ENCODE data around the gene YIPF6. TPM values are rescaled to one million over a fixed set of nuclear protein-coding genes. Genes with fewer than 3 reads are reported as not detected.
"Not testable (repeated sequence)": the region's sequence is repeated elsewhere in the genome, so short reads cannot be mapped to it uniquely, and the experiment has no call there.

The YIPF6 gene
- polyA plus RNA-seq (ENCODE audit: insufficient read length in 3 of 3) = 10 to 100 TPM; 40.0 to 52.8 (median 42.5) TPM
- long read RNA-seq, donor 1, full-length matches to known transcripts = 14 of 22 reads
- long read RNA-seq, donor 1, partial matches to known transcripts = 8 of 22 reads
- long read RNA-seq, donor 1, other reads (novel, unspliced or antisense) = 0 of 22 reads
- long read RNA-seq, donor 2, full-length matches to known transcripts = 21 of 30 reads
- long read RNA-seq, donor 2, partial matches to known transcripts = 9 of 30 reads
- long read RNA-seq, donor 2, other reads (novel, unspliced or antisense) = 0 of 30 reads
- long read RNA-seq, donor 3, full-length matches to known transcripts = 13 of 13 reads
- long read RNA-seq, donor 3, partial matches to known transcripts = 0 of 13 reads
- long read RNA-seq, donor 3, other reads (novel, unspliced or antisense) = 0 of 13 reads
- long read RNA-seq, donor 4, full-length matches to known transcripts = 11 of 17 reads
- long read RNA-seq, donor 4, partial matches to known transcripts = 6 of 17 reads
- long read RNA-seq, donor 4, other reads (novel, unspliced or antisense) = 0 of 17 reads
- long read RNA-seq, donor 5, full-length matches to known transcripts = 12 of 12 reads
- long read RNA-seq, donor 5, partial matches to known transcripts = 0 of 12 reads
- long read RNA-seq, donor 5, other reads (novel, unspliced or antisense) = 0 of 12 reads
- long read RNA-seq, donor 6, full-length matches to known transcripts = 21 of 26 reads
- long read RNA-seq, donor 6, partial matches to known transcripts = 5 of 26 reads
- long read RNA-seq, donor 6, other reads (novel, unspliced or antisense) = 0 of 26 reads
- long read RNA-seq, donor 7, full-length matches to known transcripts = 23 of 32 reads
- long read RNA-seq, donor 7, partial matches to known transcripts = 9 of 32 reads
- long read RNA-seq, donor 7, other reads (novel, unspliced or antisense) = 0 of 32 reads
- long read RNA-seq, donor 8, full-length matches to known transcripts = 2 of 9 reads
- long read RNA-seq, donor 8, partial matches to known transcripts = 7 of 9 reads
- long read RNA-seq, donor 8, other reads (novel, unspliced or antisense) = 0 of 9 reads
- long read RNA-seq, donor 9, full-length matches to known transcripts = 22 of 27 reads
- long read RNA-seq, donor 9, partial matches to known transcripts = 5 of 27 reads
- long read RNA-seq, donor 9, other reads (novel, unspliced or antisense) = 0 of 27 reads
- long read RNA-seq, donor 10, full-length matches to known transcripts = 18 of 26 reads
- long read RNA-seq, donor 10, partial matches to known transcripts = 8 of 26 reads
- long read RNA-seq, donor 10, other reads (novel, unspliced or antisense) = 0 of 26 reads
- long read RNA-seq, donor 11, full-length matches to known transcripts = 8 of 8 reads
- long read RNA-seq, donor 11, partial matches to known transcripts = 0 of 8 reads
- long read RNA-seq, donor 11, other reads (novel, unspliced or antisense) = 0 of 8 reads
- long read RNA-seq, donor 12, full-length matches to known transcripts = 20 of 28 reads
- long read RNA-seq, donor 12, partial matches to known transcripts = 8 of 28 reads
- long read RNA-seq, donor 12, other reads (novel, unspliced or antisense) = 0 of 28 reads
- long read RNA-seq, donor 13, full-length matches to known transcripts = 9 of 16 reads
- long read RNA-seq, donor 13, partial matches to known transcripts = 7 of 16 reads
- long read RNA-seq, donor 13, other reads (novel, unspliced or antisense) = 0 of 16 reads
- long read RNA-seq, donor 14, full-length matches to known transcripts = 32 of 32 reads
- long read RNA-seq, donor 14, partial matches to known transcripts = 0 of 32 reads
- long read RNA-seq, donor 14, other reads (novel, unspliced or antisense) = 0 of 32 reads
- long read RNA-seq, donor 15, full-length matches to known transcripts = 24 of 32 reads
- long read RNA-seq, donor 15, partial matches to known transcripts = 8 of 32 reads
- long read RNA-seq, donor 15, other reads (novel, unspliced or antisense) = 0 of 32 reads
- long read RNA-seq, donor 16, full-length matches to known transcripts = 20 of 30 reads
- long read RNA-seq, donor 16, partial matches to known transcripts = 10 of 30 reads
- long read RNA-seq, donor 16, other reads (novel, unspliced or antisense) = 0 of 30 reads

- peak; percentile 71 for DNase-seq
These were observed at the start of gene YIPF6 for GRCh38 chrX:68498508-68499379. TSS of gene YIPF6 (plus strand) at chrX:68499051. CDS start at chrX:68499067, 16 bp downstream.

- no peak for DNase-seq
These were observed 47.1 kb upstream of the YIPF6 start for GRCh38 chrX:68451720-68452119.

- DNase-seq = no peak
These were observed 44.2 kb upstream of the YIPF6 start for GRCh38 chrX:68454476-68455150.

- no peak for DNase-seq
These were observed 43.7 kb upstream of the YIPF6 start for GRCh38 chrX:68455151-68455510.

GRCh38 chrX:68461093-68461492 is 37.8 kb upstream of the YIPF6 start:
- DNase-seq = no peak

- DNase-seq = no peak
These were observed 37.3 kb upstream of the YIPF6 start for GRCh38 chrX:68461576-68461975.

GRCh38 chrX:68462197-68462596 is 36.7 kb upstream of the YIPF6 start:
- no peak for DNase-seq

- DNase-seq = peak; percentile 23
These were observed 36.2 kb upstream of the YIPF6 start for GRCh38 chrX:68462653-68463052.

GRCh38 chrX:68463880-68464279 is 35.0 kb upstream of the YIPF6 start:
- DNase-seq = no peak

- no peak for DNase-seq
These were observed 34.1 kb upstream of the YIPF6 start for GRCh38 chrX:68464796-68465195.

- DNase-seq = no peak
These were observed 17.9 kb upstream of the YIPF6 start for GRCh38 chrX:68480969-68481368.

- DNase-seq = not testable (repeated sequence)
These were observed 12.7 kb upstream of the YIPF6 start for GRCh38 chrX:68486198-68486597.

GRCh38 chrX:68487254-68487653 is 11.6 kb upstream of the YIPF6 start:
- DNase-seq = no peak

- no peak for DNase-seq
These were observed 10.9 kb upstream of the YIPF6 start for GRCh38 chrX:68487924-68488323.

GRCh38 chrX:68488657-68489056 is 10.2 kb upstream of the YIPF6 start:
- no peak for DNase-seq

GRCh38 chrX:68490644-68491043 is 8.2 kb upstream of the YIPF6 start:
- DNase-seq = no peak

GRCh38 chrX:68492583-68492982 is 6.3 kb upstream of the YIPF6 start:
- DNase-seq = no peak

GRCh38 chrX:68493776-68494175 is 5.1 kb upstream of the YIPF6 start:
- DNase-seq = not testable (repeated sequence)
